ENCODE measurements around the gene OR2V2. TPM values are rescaled to one million over a fixed set of nuclear protein-coding genes. Genes with fewer than 3 reads are reported as not detected.

The OR2V2 gene
- total RNA-seq, 1 donor from 2014 or later: not detected

- peaks cover 37% of the 10 kb centered on the region for H3K4me1 ChIP-seq
- H3K4me3 ChIP-seq: peak overlapping the region; percentile 73
- DNase-seq: no peak
Measured at GRCh38 chr5:181203093-181203711, 55.8 kb downstream of the OR2V2 start.

GRCh38 chr5:181203777-181204112 is 56.4 kb downstream of the OR2V2 start:
- intact Hi-C loops (cut with micrococcal nuclease): no loop called here
- H3K4me1 ChIP-seq: peaks cover 37% of the 10 kb centered on the region
- peak overlapping the region; percentile 90 for H3K27ac ChIP-seq (replicated peaks)
- H3K36me3 ChIP-seq: no peaks in the 10 kb centered on the region
- H3K4me3 ChIP-seq: peak overlapping the region; percentile 73
- H3K9me3 ChIP-seq (replicated peaks): no peaks in the 10 kb centered on the region
- TF ChIP-seq, protein P1, sequence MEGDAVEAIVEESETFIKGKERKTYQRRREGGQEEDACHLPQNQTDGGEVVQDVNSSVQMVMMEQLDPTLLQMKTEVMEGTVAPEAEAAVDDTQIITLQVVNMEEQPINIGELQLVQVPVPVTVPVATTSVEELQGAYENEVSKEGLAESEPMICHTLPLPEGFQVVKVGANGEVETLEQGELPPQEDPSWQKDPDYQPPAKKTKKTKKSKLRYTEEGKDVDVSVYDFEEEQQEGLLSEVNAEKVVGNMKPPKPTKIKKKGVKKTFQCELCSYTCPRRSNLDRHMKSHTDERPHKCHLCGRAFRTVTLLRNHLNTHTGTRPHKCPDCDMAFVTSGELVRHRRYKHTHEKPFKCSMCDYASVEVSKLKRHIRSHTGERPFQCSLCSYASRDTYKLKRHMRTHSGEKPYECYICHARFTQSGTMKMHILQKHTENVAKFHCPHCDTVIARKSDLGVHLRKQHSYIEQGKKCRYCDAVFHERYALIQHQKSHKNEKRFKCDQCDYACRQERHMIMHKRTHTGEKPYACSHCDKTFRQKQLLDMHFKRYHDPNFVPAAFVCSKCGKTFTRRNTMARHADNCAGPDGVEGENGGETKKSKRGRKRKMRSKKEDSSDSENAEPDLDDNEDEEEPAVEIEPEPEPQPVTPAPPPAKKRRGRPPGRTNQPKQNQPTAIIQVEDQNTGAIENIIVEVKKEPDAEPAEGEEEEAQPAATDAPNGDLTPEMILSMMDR (IDR thresholded peaks at IDR 0.05; ENCODE audit: borderline replicate concordance): no peak
- no peaks in the 10 kb centered on the region for H3K27me3 ChIP-seq (ENCODE audit: low read depth)
- DNase-seq: no peak

More at GRCh38 chr5:181203093-181203711, 55.8 kb downstream of the OR2V2 start:
- Histone ChIP-seq H3K27me3 (ENCODE audit: low read depth) (no peaks in the 10 kb centered on the region), H3K9me3 (replicated peaks) (no peaks in the 10 kb centered on the region), H3K36me3 (no peaks in the 10 kb centered on the region), H3K27ac (replicated peaks) (peak overlapping the region; percentile 90)
- intact Hi-C loops (cut with micrococcal nuclease): no loop called here
- TF ChIP-seq, protein P1 (IDR thresholded peaks at IDR 0.05; ENCODE audit: borderline replicate concordance): no peak

DNA sequence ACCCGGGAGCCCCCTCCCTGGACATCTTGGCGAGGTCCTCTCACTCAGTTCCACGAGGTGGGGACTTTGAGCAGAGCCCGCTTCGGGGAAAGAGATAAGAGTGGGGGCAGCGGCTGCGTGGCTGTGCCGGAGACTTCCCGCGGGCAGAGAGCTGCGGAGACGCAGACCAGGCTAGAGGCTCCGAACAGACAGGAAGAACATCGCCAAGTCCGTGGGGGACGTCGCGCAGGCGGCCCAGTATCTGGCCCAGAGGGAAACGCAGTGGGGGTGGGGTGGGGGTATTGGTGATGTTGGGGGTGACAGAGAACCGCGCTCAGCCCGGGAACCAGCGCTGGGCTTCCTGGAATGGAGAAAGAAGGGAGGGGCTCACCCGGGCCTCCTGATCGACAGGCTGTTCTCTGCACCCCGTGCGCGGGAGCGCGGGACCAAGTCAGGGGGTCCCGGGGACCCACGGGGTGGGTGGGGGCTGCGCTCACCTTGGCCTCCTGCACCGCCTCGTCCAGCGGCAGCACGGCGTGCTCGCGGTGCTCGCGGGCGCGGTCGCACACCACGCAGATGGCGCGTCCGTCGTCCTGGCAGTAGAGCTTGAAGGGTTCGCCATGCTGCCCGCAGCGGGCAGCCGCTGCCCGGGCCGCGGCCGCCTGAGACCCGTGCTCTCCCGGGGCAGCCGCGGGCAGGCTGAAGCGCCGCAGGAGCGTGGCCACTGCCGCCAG is 56.9 kb downstream of the OR2V2 start:
- Histone ChIP-seq H3K27ac (replicated peaks) (peak overlapping the region; percentile 90), H3K27me3 (ENCODE audit: low read depth) (no peaks in the 10 kb centered on the region), H3K36me3 (no peaks in the 10 kb centered on the region), H3K4me3 (peak overlapping the region; percentile 73), H3K9me3 (replicated peaks) (no peaks in the 10 kb centered on the region), H3K4me1 (peaks cover 37% of the 10 kb centered on the region)
- TF ChIP-seq, protein P1 (IDR thresholded peaks at IDR 0.05; ENCODE audit: borderline replicate concordance): no peak
- no peak for DNase-seq
- intact Hi-C loops (cut with micrococcal nuclease): no loop called here

DNA sequence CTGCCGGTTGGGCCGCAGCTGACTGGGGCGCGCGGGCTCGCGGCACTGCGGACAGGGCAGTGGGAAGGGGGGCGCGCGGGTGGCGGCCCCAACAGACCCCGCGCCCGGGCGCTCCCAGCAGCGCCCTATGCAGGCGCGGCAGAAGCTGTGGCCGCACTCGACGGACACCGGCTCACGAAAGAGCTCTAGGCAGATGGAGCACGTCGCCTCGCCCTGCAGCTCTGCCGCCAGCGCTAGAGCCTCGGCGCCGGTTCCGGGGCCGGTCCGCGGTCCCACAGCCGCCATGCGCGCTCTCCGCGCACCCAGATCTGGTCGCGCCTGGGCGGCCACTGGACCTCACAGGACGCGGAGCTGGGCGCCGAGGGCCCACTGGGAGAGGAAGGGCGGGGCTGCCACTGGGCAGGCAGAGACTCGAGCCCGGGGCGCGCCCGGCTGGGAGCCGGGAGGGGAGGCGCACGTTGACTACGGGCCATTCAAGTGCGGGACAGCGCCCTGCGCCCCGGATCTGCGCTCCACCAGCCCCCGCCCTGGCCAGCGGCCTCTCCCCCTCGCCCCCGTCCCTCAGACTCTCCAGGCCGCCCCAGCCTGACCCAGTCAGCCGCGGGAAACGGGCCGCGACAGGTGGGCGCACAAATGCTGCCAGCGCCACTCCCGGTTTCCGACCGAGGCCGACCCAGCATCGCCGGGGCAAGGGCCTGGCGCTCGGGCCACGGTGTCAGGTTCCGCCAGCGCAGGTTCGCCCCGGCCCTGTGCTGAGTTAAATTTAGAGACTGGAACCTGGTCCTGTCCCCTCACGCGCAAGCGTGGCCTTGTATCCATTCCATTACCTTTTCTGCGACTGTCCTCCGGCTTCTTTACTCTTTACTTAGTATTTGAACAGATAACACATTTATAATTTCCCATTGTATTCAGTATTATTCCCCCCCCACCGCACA is 57.7 kb downstream of the OR2V2 start, which contains the start of gene TRIM7:
TRIM7 (minus strand) TSS at position 371 of the 935 bp plus-strand sequence; CDS start at position 285, 86 bp downstream.
- Histone ChIP-seq H3K4me3 (peak within 1 kb of the TSS; percentile 73), H3K27ac (replicated peaks) (peak within 1 kb of the TSS; percentile 90), H3K27me3 (ENCODE audit: low read depth) (no peaks in the 10 kb centered on the region), H3K9me3 (replicated peaks) (no peaks in the 10 kb centered on the region), H3K36me3 (no peaks in the 10 kb centered on the region), H3K4me1 (peaks cover 37% of the 10 kb centered on the region)
- intact Hi-C loops (cut with micrococcal nuclease): no loop called here
- TF ChIP-seq, protein P1 (IDR thresholded peaks at IDR 0.05; ENCODE audit: borderline replicate concordance): no peak
- DNase-seq: peak; percentile 69
